ENCODE results near the gene LGALS1. TPM values are rescaled to one million over a fixed set of nuclear protein-coding genes. Genes with fewer than 3 reads are reported as not detected.

Gene LGALS1
- total RNA-seq, 2 experiments from 2014 or later, result 62.7 to 70.2 TPM

GRCh38 chr22:37696657-37697537 is 21.5 kb downstream of the LGALS1 start, which contains the start of gene TRIOBP:
Gene TRIOBP (plus strand): TSS chr22:37697048. CDS start chr22:37701366, 4,318 bp downstream.
- peaks cover 18% of the 10 kb centered on the region for H3K4me1 Mint-ChIP-seq (ENCODE audit: low read depth)
- no peaks in the 10 kb centered on the region for H3K9me3 Mint-ChIP-seq
- H3K27ac Mint-ChIP-seq, result no peak within 1 kb of the TSS
- peak; percentile 86 for DNase-seq
- H3K27me3 Mint-ChIP-seq (ENCODE audit: low read depth), result no peaks in the 10 kb centered on the region
- H3K36me3 Mint-ChIP-seq (ENCODE audit: low read depth), result peaks cover 19% of the 10 kb centered on the region
- H3K4me3 Mint-ChIP-seq, result no peak within 1 kb of the TSS
- CTCF ChIA-PET, result interaction anchor here (1.5 to 3.8 kb wide), 3 partner anchors 16 to 83 kb away, joined by 4 to 20 read pairs (median 8); no protein-coding TSS in a partner anchor
- intact Hi-C loops (cut with micrococcal nuclease), result no loop called here

GRCh38 chr22:37697538-37697835 is 22.1 kb downstream of the LGALS1 start:
- no peak for DNase-seq
- Mint-ChIP-seq H3K36me3 (ENCODE audit: low read depth) (peaks cover 16% of the 10 kb centered on the region), H3K27ac (no peak overlapping the region), H3K4me3 (no peak overlapping the region), H3K27me3 (ENCODE audit: low read depth) (no peaks in the 10 kb centered on the region), H3K4me1 (ENCODE audit: low read depth) (peaks cover 18% of the 10 kb centered on the region), H3K9me3 (no peaks in the 10 kb centered on the region)
- CTCF ChIA-PET, result interaction anchor here (1.5 to 3.8 kb wide), 2 partner anchors 54 to 84 kb away, joined by 4 to 20 read pairs; no protein-coding TSS in a partner anchor
- intact Hi-C loops (cut with micrococcal nuclease), result no loop called here

GRCh38 chr22:37701141-37701786 is 25.8 kb downstream of the LGALS1 start:
- no peak for DNase-seq
- Mint-ChIP-seq H3K27me3 (ENCODE audit: low read depth) (no peaks in the 10 kb centered on the region), H3K4me3 (no peak overlapping the region), H3K4me1 (ENCODE audit: low read depth) (peaks cover 9% of the 10 kb centered on the region), H3K27ac (no peak overlapping the region), H3K9me3 (no peaks in the 10 kb centered on the region), H3K36me3 (ENCODE audit: low read depth) (peaks cover 4% of the 10 kb centered on the region)
- CTCF ChIA-PET, result no interaction called here
- intact Hi-C loops (cut with micrococcal nuclease), result no loop called here

GRCh38 chr22:37703906-37704305 is 28.5 kb downstream of the LGALS1 start:
- H3K4me1 Mint-ChIP-seq (ENCODE audit: low read depth), result no peaks in the 10 kb centered on the region
- H3K36me3 Mint-ChIP-seq (ENCODE audit: low read depth), result peaks cover 4% of the 10 kb centered on the region
- no peak for DNase-seq
- CTCF ChIA-PET, result interaction anchor here (0.7 kb wide), 1 partner anchor 63 kb away, joined by 4 read pairs; no protein-coding TSS in a partner anchor
- H3K4me3 Mint-ChIP-seq, result no peak overlapping the region
- H3K9me3 Mint-ChIP-seq, result no peaks in the 10 kb centered on the region
- no peaks in the 10 kb centered on the region for H3K27me3 Mint-ChIP-seq (ENCODE audit: low read depth)
- H3K27ac Mint-ChIP-seq, result no peak overlapping the region
- intact Hi-C loops (cut with micrococcal nuclease), result no loop called here

DNA sequence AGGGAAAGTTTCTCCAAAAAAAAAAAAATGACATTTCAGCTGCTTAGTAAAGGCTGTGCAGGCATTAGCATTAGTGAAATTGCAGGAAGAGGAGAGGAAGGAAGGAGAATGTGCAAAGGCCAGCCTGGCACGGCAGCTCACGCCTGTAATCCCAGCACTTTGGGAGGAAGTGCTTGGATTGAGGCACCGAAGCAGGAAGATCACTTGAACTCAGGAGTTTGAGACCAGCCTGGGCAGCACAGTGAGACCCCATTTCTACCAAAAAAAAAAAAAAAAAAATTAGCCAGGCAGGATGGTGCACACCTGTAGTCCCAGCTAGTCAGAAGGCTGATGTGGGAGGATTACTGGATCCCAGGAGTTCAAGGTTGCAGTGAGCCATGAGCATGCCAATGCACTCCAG is 29.2 kb downstream of the LGALS1 start:
- H3K4me3 Mint-ChIP-seq, result no peak overlapping the region
- H3K4me1 Mint-ChIP-seq (ENCODE audit: low read depth), result no peaks in the 10 kb centered on the region
- H3K36me3 Mint-ChIP-seq (ENCODE audit: low read depth), result peaks cover 4% of the 10 kb centered on the region
- H3K27ac Mint-ChIP-seq, result no peak overlapping the region
- H3K27me3 Mint-ChIP-seq (ENCODE audit: low read depth), result no peaks in the 10 kb centered on the region
- no peaks in the 10 kb centered on the region for H3K9me3 Mint-ChIP-seq
- no peak for DNase-seq
- CTCF ChIA-PET, result interaction anchor here (0.7 kb wide), 2 partner anchors 62 to 119 kb away, joined by 3 to 4 read pairs; partner anchors contain the start of gene GALR3
- intact Hi-C loops (cut with micrococcal nuclease), result no loop called here

DNA sequence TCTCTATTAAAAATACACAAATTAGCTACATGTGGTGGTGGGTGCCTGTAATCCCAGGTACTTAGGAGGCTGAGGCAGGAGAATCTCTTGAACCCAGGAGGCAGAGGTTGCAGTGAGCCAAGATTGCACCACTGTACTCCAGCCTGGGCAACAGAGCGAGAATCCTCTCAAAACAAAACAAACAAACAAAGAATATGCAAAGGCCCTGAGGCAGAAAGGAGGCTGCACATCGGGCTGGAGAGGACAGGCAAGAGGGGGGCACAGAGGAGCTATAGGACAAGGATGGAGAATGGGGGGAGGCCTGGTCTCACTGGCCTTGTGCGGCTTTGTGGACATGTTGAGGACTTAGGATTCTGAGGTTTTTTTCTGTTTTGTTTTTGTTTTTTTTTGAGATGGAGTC is 29.8 kb downstream of the LGALS1 start:
- CTCF ChIA-PET, result no interaction called here
- Mint-ChIP-seq H3K9me3 (no peaks in the 10 kb centered on the region), H3K4me1 (ENCODE audit: low read depth) (no peaks in the 10 kb centered on the region), H3K36me3 (ENCODE audit: low read depth) (peaks cover 4% of the 10 kb centered on the region), H3K27me3 (ENCODE audit: low read depth) (no peaks in the 10 kb centered on the region), H3K27ac (no peak overlapping the region), H3K4me3 (no peak overlapping the region)
- intact Hi-C loops (cut with micrococcal nuclease), result no loop called here
- no peak for DNase-seq

GRCh38 chr22:37708580-37709444 is 33.4 kb downstream of the LGALS1 start:
- no peak overlapping the region for H3K27ac Mint-ChIP-seq
- no peak for DNase-seq
- H3K4me1 Mint-ChIP-seq (ENCODE audit: low read depth), result no peaks in the 10 kb centered on the region
- intact Hi-C loops (cut with micrococcal nuclease), result no loop called here
- CTCF ChIA-PET, result no interaction called here
- peaks cover 2% of the 10 kb centered on the region for H3K36me3 Mint-ChIP-seq (ENCODE audit: low read depth)
- no peaks in the 10 kb centered on the region for H3K27me3 Mint-ChIP-seq (ENCODE audit: low read depth)
- no peak overlapping the region for H3K4me3 Mint-ChIP-seq
- no peaks in the 10 kb centered on the region for H3K9me3 Mint-ChIP-seq

- CTCF ChIA-PET, result no interaction called here
- Mint-ChIP-seq H3K36me3 (ENCODE audit: low read depth) (peaks cover 2% of the 10 kb centered on the region), H3K27ac (no peak overlapping the region), H3K4me1 (ENCODE audit: low read depth) (no peaks in the 10 kb centered on the region), H3K27me3 (ENCODE audit: low read depth) (no peaks in the 10 kb centered on the region), H3K4me3 (no peak overlapping the region), H3K9me3 (no peaks in the 10 kb centered on the region)
- DNase-seq, result no peak
- intact Hi-C loops (cut with micrococcal nuclease), result no loop called here
These were observed 34.0 kb downstream of the LGALS1 start for GRCh38 chr22:37709445-37709765.

GRCh38 chr22:37710675-37711074 is 35.2 kb downstream of the LGALS1 start:
- no peaks in the 10 kb centered on the region for H3K27me3 Mint-ChIP-seq (ENCODE audit: low read depth)
- intact Hi-C loops (cut with micrococcal nuclease), result loop anchor here (10.0 kb wide), 1 partner anchor 64 kb away; no protein-coding TSS in a partner anchor

GRCh38 chr22:37711490-37711889 is 36.1 kb downstream of the LGALS1 start:
- Mint-ChIP-seq H3K27ac (no peak overlapping the region), H3K4me1 (ENCODE audit: low read depth) (no peaks in the 10 kb centered on the region), H3K36me3 (ENCODE audit: low read depth) (no peaks in the 10 kb centered on the region), H3K4me3 (no peak overlapping the region), H3K9me3 (no peaks in the 10 kb centered on the region), H3K27me3 (ENCODE audit: low read depth) (no peaks in the 10 kb centered on the region)
- intact Hi-C loops (cut with micrococcal nuclease), result loop anchor here (10.0 kb wide), 1 partner anchor 63 kb away; no protein-coding TSS in a partner anchor
- no peak for DNase-seq
- CTCF ChIA-PET, result no interaction called here

More at GRCh38 chr22:37710675-37711074, 35.2 kb downstream of the LGALS1 start:
- Mint-ChIP-seq H3K4me3 (no peak overlapping the region), H3K9me3 (no peaks in the 10 kb centered on the region), H3K4me1 (ENCODE audit: low read depth) (no peaks in the 10 kb centered on the region), H3K36me3 (ENCODE audit: low read depth) (peaks cover 2% of the 10 kb centered on the region), H3K27ac (no peak overlapping the region)
- DNase-seq, result no peak
- CTCF ChIA-PET, result no interaction called here

- no peak for DNase-seq
- CTCF ChIA-PET, result no interaction called here
- Mint-ChIP-seq H3K36me3 (ENCODE audit: low read depth) (no peaks in the 10 kb centered on the region), H3K9me3 (no peaks in the 10 kb centered on the region), H3K27me3 (ENCODE audit: low read depth) (no peaks in the 10 kb centered on the region), H3K4me3 (no peak overlapping the region), H3K4me1 (ENCODE audit: low read depth) (no peaks in the 10 kb centered on the region), H3K27ac (no peak overlapping the region)
- intact Hi-C loops (cut with micrococcal nuclease), result loop anchor here (10.0 kb wide), 1 partner anchor 61 kb away; no protein-coding TSS in a partner anchor
These were observed 38.3 kb downstream of the LGALS1 start for GRCh38 chr22:37713761-37714160.

DNA sequence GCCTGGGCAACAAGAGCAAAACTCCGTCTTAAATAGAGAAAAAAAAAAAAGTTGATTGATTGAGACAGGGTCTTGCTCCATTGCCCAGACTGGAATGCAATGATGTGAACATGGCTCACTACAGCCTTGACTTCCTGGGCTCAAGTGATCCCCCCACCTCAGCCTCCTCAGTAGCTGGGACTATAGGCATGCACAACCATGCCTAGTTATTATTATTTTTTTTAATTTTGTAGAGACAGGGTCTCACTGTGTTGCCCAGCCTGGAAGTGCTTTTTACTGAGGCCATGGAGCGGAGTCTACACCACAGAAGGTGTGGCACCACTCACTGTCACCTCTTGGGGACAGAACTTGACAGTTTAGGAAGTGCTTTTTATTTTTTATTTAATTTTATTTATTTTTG is 39.2 kb downstream of the LGALS1 start:
- CTCF ChIA-PET, result no interaction called here
- no peaks in the 10 kb centered on the region for H3K36me3 Mint-ChIP-seq (ENCODE audit: low read depth)

More for the DNA sequence above, 39.2 kb downstream of the LGALS1 start:
- Mint-ChIP-seq H3K27me3 (ENCODE audit: low read depth) (no peaks in the 10 kb centered on the region), H3K4me1 (ENCODE audit: low read depth) (peaks cover under 1% of the 10 kb centered on the region), H3K9me3 (no peaks in the 10 kb centered on the region), H3K27ac (no peak overlapping the region), H3K4me3 (no peak overlapping the region)
- intact Hi-C loops (cut with micrococcal nuclease), result loop anchor here (10.0 kb wide), 1 partner anchor 60 kb away; no protein-coding TSS in a partner anchor
- DNase-seq, result no peak

Data from activated naive CD4-positive, alpha-beta T cell treated with anti-CD3 and anti-CD28 coated beads for 36 hours (primary cell).